ENCODE data around the gene STARD13.
"Not testable (repeated sequence)": the region's sequence is repeated elsewhere in the genome, so short reads cannot be mapped to it uniquely, and the experiment has no call there.

STARD13 gene

GRCh38 chr13:33257841-33258807, 27.4 kb downstream of the STARD13 start:
- peak; percentile 92 for DNase-seq (ENCODE audit: low read depth)

- DNase-seq (ENCODE audit: low read depth), result no peak
These were observed 29.3 kb downstream of the STARD13 start for GRCh38 chr13:33256148-33256840.

- DNase-seq (ENCODE audit: low read depth), result no peak
These were observed 33.4 kb downstream of the STARD13 start for GRCh38 chr13:33252135-33252534.

- peak; percentile 95 for DNase-seq (ENCODE audit: low read depth)
These were observed 34.4 kb downstream of the STARD13 start for GRCh38 chr13:33251131-33251661.

- peak; percentile 42 for DNase-seq (ENCODE audit: low read depth)
These were observed 34.9 kb downstream of the STARD13 start for GRCh38 chr13:33250609-33251008.

GRCh38 chr13:33249894-33250293, 35.7 kb downstream of the STARD13 start:
- no peak for DNase-seq (ENCODE audit: low read depth)

- no peak for DNase-seq (ENCODE audit: low read depth)
These were observed 36.5 kb downstream of the STARD13 start for GRCh38 chr13:33249066-33249465.

GRCh38 chr13:33245505-33246158, 39.9 kb downstream of the STARD13 start:
- no peak for DNase-seq (ENCODE audit: low read depth)

GRCh38 chr13:33244907-33245287, 40.7 kb downstream of the STARD13 start:
- no peak for DNase-seq (ENCODE audit: low read depth)

GRCh38 chr13:33244210-33244906, 41.2 kb downstream of the STARD13 start:
- no peak for DNase-seq (ENCODE audit: low read depth)

- no peak for DNase-seq (ENCODE audit: low read depth)
These were observed 42.5 kb downstream of the STARD13 start for GRCh38 chr13:33242984-33243617.

GRCh38 chr13:33242372-33242771, 43.2 kb downstream of the STARD13 start:
- not testable (repeated sequence) for DNase-seq (ENCODE audit: low read depth)

- peak; percentile 66 for DNase-seq (ENCODE audit: low read depth)
These were observed 49.5 kb downstream of the STARD13 start for GRCh38 chr13:33236021-33236420.

- DNase-seq (ENCODE audit: low read depth), result no peak
These were observed 50.0 kb downstream of the STARD13 start for GRCh38 chr13:33235564-33235963.

GRCh38 chr13:33235078-33235477, 50.5 kb downstream of the STARD13 start:
- DNase-seq (ENCODE audit: low read depth), result peak; percentile 60

GRCh38 chr13:33233547-33233946, 52.0 kb downstream of the STARD13 start:
- no peak for DNase-seq (ENCODE audit: low read depth)

GRCh38 chr13:33232883-33233282, 52.7 kb downstream of the STARD13 start:
- DNase-seq (ENCODE audit: low read depth), result no peak

GRCh38 chr13:33231339-33231738, 54.2 kb downstream of the STARD13 start:
- DNase-seq (ENCODE audit: low read depth), result no peak

GRCh38 chr13:33230178-33230881, 55.2 kb downstream of the STARD13 start:
- DNase-seq (ENCODE audit: low read depth), result peak; percentile 84

- no peak for DNase-seq (ENCODE audit: low read depth)
These were observed 55.9 kb downstream of the STARD13 start for GRCh38 chr13:33229446-33230177.

Data from fibroblast of gingiva (primary cell).